HepG2 (cell line): ENCODE measurements around the gene DDRGK1. TPM values are rescaled to one million over a fixed set of nuclear protein-coding genes. Genes with fewer than 3 reads are reported as not detected.

Experiments
- HOXA3 ChIP-seq: sonication (generic); formaldehyde crosslinking; IDR thresholded peaks from 2 replicates; pipeline ENCODE4 v1.5.0; 2020; ENCODE audit warnings: missing genetic modification reagents
- KLF16 ChIP-seq, 2 experiments: sonication (generic) in 1 of 2; formaldehyde crosslinking in 1 of 2; IDR thresholded peaks; 2 replicates each; pipeline versions ENCODE4 v1.6.1 to v1.8.0; 2016 to 2023; ENCODE audit warnings: missing genetic modification reagents in 2 of 2, missing compliant biosample characterization in 1 of 2
- KLF9 ChIP-seq: IDR thresholded peaks from 2 replicates; pipeline ENCODE4 v1.6.1; 2016; ENCODE audit warnings: low read depth
- PTBP1 ChIP-seq: fragments of 200-400 bp; formaldehyde crosslinking; IDR thresholded peaks from 2 replicates; pipeline ENCODE4 v1.6.1; 2018; ENCODE audit warnings: low read length, low read depth; ENCODE audit not compliant: poor library complexity, severe bottlenecking
- ZBTB37 ChIP-seq: sonication (generic); formaldehyde crosslinking; IDR thresholded peaks from 2 replicates; pipeline ENCODE4 v1.4.0; 2020; ENCODE audit warnings: mild to moderate bottlenecking, missing genetic modification reagents
- ZMYM4 ChIP-seq: sonication (generic); formaldehyde crosslinking; IDR thresholded peaks from 2 replicates; pipeline ENCODE4 v1.8.1; 2023; ENCODE audit warnings: mild to moderate bottlenecking, missing genetic modification reagents
- ZNF142 ChIP-seq: sonication (generic); formaldehyde crosslinking; IDR thresholded peaks from 2 replicates; pipeline ENCODE4 v1.4.0; 2020; ENCODE audit warnings: missing genetic modification reagents
- ZNF883 ChIP-seq: sonication (generic); formaldehyde crosslinking; IDR thresholded peaks from 2 replicates; pipeline ENCODE4 v1.5.1; 2020; ENCODE audit warnings: mild to moderate bottlenecking, missing genetic modification reagents; ENCODE audit errors: not compliant biosample characterization
- polyA plus RNA-seq, 8 experiments: library from polyadenylated mRNA; depleted of rRNA in 3 of 8; stranded (reverse) in 7 of 8; unstranded in 1 of 8; fragments of >200 nt; fragmentation: Illumina TruSeq in 4 of 8; extraction: Trizol in 4 of 8; gene quantifications; 2 replicates each; pipeline versions ENCODE4 v1.2.1 to v1.2.3, GENCODE V29; 2011 to 2016; ENCODE audit warnings: low read depth in 4 of 8, missing spikeins in 1 of 8, mixed read lengths in 1 of 8; ENCODE audit not compliant: insufficient read depth in 1 of 8
- total RNA-seq, 5 experiments: library from RNA; depleted of rRNA; stranded (reverse); fragments of >200 nt; fragmentation: Illumina TruSeq; extraction: Trizol; gene quantifications; 2 replicates each; pipeline ENCODE4 v1.2.3, GENCODE V29; 2016; ENCODE audit warnings: low read depth in 1 of 5
- TF ChIP-seq, protein P1 (sequence below): sonication (generic); formaldehyde crosslinking; IDR thresholded peaks from 2 replicates; pipeline ENCODE4 v1.5.1; 2020; ENCODE audit warnings: mild to moderate bottlenecking, missing genetic modification reagents, borderline replicate concordance
- TF ChIP-seq, protein P2 (sequence below): sonication (generic); formaldehyde crosslinking; IDR thresholded peaks from 2 replicates; pipeline ENCODE4 v1.4.0; 2020; ENCODE audit warnings: low read depth, missing genetic modification reagents
- TF ChIP-seq, protein P3 (sequence below): sonication (generic); formaldehyde crosslinking; conservative IDR thresholded peaks from 2 replicates; pipeline ENCODE4 v1.4.0; 2020; ENCODE audit warnings: missing genetic modification reagents
- TF ChIP-seq, protein P4 (sequence below): sonication (generic); formaldehyde crosslinking; IDR thresholded peaks from 2 replicates; pipeline ENCODE4 v1.4.0; 2020; ENCODE audit warnings: missing genetic modification reagents

DDRGK1 gene
- total and polyA plus RNA-seq, 2 of the 13 experiments (the other 11 are each of a cell fraction or from before 2014, with no cell fraction given) = 96.7 to 149 TPM

DNA sequence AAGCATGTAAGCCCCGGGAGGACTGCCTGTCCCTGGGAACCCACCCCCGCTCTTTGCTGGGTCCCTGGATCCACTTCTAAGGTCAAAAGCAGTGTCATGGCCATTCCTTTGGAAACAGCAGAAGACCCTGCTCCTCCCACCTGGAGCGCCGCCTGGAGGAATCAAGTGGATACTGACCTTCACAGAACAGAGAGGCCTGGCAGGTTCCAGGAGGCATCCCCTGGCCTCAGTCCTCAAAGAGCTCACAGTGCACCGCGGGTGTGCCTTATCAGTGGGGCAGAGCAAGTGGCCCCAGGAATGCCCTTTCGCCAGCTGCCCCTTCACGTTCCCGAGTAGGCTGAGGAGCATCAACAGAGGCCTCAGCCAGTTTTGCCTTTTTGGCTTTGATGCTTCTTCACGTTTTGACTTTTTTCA lies 45.6 kb upstream of the DDRGK1 start (continued):
- TF ChIP-seq, protein P1, sequence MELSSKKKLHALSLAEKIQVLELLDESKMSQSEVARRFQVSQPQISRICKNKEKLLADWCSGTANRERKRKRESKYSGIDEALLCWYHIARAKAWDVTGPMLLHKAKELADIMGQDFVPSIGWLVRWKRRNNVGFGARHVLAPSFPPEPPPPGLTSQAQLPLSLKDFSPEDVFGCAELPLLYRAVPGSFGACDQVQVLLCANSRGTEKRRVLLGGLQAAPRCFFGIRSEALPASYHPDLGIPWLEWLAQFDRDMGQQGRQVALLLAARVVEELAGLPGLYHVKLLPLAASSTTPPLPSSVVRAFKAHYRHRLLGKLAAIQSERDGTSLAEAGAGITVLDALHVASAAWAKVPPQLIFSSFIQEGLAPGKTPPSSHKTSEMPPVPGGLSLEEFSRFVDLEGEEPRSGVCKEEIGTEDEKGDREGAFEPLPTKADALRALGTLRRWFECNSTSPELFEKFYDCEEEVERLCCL (CRISPR knock-in tag) = no peak
- TF ChIP-seq KLF9 (CRISPR knock-in tag) (no peak), PTBP1 (no peak), ZNF142 (no peak), ZMYM4 (CRISPR knock-in tag) (no peak; the same call in 1 of the 2 replicates), KLF16 (CRISPR knock-in tag; IDR thresholded peaks at IDR 0.05) (peak in 1 of 2 experiments; percentile 60; a peak in 1 of 4 replicates), ZNF883 (peak; percentile 45), ZBTB37 (CRISPR knock-in tag) (no peak), HOXA3 (CRISPR knock-in tag) (peak; percentile 73; the same call in 1 of the 2 replicates)
- TF ChIP-seq, protein P2, sequence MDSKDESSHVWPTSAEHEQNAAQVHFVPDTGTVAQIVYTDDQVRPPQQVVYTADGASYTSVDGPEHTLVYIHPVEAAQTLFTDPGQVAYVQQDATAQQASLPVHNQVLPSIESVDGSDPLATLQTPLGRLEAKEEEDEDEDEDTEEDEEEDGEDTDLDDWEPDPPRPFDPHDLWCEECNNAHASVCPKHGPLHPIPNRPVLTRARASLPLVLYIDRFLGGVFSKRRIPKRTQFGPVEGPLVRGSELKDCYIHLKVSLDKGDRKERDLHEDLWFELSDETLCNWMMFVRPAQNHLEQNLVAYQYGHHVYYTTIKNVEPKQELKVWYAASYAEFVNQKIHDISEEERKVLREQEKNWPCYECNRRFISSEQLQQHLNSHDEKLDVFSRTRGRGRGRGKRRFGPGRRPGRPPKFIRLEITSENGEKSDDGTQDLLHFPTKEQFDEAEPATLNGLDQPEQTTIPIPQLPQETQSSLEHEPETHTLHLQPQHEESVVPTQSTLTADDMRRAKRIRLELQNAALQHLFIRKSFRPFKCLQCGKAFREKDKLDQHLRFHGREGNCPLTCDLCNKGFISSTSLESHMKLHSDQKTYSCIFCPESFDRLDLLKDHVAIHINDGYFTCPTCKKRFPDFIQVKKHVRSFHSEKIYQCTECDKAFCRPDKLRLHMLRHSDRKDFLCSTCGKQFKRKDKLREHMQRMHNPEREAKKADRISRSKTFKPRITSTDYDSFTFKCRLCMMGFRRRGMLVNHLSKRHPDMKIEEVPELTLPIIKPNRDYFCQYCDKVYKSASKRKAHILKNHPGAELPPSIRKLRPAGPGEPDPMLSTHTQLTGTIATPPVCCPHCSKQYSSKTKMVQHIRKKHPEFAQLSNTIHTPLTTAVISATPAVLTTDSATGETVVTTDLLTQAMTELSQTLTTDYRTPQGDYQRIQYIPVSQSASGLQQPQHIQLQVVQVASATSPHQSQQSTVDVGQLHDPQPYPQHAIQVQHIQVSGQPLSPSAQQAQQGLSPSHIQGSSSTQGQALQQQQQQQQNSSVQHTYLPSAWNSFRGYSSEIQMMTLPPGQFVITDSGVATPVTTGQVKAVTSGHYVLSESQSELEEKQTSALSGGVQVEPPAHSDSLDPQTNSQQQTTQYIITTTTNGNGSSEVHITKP = no peak; the same call in 1 of the 2 replicates
- TF ChIP-seq, protein P3, sequence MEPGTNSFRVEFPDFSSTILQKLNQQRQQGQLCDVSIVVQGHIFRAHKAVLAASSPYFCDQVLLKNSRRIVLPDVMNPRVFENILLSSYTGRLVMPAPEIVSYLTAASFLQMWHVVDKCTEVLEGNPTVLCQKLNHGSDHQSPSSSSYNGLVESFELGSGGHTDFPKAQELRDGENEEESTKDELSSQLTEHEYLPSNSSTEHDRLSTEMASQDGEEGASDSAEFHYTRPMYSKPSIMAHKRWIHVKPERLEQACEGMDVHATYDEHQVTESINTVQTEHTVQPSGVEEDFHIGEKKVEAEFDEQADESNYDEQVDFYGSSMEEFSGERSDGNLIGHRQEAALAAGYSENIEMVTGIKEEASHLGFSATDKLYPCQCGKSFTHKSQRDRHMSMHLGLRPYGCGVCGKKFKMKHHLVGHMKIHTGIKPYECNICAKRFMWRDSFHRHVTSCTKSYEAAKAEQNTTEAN (CRISPR knock-in tag) = 0 out of 2 replicates have a peak, but pooled peaks have one; percentile 41
- TF ChIP-seq, protein P4, sequence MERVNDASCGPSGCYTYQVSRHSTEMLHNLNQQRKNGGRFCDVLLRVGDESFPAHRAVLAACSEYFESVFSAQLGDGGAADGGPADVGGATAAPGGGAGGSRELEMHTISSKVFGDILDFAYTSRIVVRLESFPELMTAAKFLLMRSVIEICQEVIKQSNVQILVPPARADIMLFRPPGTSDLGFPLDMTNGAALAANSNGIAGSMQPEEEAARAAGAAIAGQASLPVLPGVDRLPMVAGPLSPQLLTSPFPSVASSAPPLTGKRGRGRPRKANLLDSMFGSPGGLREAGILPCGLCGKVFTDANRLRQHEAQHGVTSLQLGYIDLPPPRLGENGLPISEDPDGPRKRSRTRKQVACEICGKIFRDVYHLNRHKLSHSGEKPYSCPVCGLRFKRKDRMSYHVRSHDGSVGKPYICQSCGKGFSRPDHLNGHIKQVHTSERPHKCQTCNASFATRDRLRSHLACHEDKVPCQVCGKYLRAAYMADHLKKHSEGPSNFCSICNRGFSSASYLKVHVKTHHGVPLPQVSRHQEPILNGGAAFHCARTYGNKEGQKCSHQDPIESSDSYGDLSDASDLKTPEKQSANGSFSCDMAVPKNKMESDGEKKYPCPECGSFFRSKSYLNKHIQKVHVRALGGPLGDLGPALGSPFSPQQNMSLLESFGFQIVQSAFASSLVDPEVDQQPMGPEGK (CRISPR knock-in tag) = 0 out of 2 replicates have a peak, but pooled peaks have one; percentile 36
